ENCODE data around the gene H6PD. TPM values are rescaled to one million over a fixed set of nuclear protein-coding genes. Genes with fewer than 3 reads are reported as not detected.

Gene H6PD
- total and polyA plus RNA-seq, 9 of the 15 experiments (the other 6 are each of a cell fraction or from before 2014, with no cell fraction given): 0.04 to 2.5 (median 0.95) TPM

DNA sequence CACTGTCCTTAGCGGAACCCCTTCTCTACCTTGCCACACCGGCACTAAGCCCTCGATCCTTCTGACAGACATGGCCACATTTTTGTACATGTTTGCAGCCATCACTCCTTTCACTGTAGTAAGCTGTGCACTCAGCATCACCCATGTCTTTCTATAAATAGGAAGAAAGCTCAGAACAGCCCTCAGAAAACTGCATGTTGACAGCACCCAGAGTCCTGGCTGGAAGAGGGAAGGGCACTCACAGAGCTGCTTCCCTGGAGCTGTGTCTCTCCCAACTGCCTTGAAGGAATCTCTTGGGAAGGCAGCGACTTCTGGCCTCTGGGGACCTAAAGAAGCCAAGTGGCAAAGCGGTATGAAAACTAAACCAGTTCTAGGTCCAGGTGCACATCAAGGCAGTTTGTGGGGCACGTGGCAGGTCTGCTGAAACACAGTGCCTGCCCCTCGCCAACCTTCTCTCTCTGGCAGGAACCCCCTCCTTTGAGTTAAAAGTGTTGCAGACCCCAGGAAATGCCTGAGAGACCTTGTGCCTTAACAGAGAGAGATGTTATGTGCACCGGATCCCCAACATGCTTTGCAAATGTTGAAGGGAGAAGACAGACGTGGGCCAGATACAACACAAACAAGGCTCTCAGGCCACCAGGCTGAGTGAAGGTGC, 41.9 kb upstream of the H6PD start:
- no peak overlapping the region for H3K4me2 ChIP-seq (ENCODE audit: insufficient read depth, low read length)
- H3K36me3 ChIP-seq (ENCODE audit: control insufficient read depth, insufficient read depth, low read length): no peaks in the 10 kb centered on the region
- no TSS peak for BruUV-seq (replicated peaks)
- DNase-seq (ENCODE audit: extremely low read depth in 1 of 4, low spot score in 3 of 4): no peak
- no peak for ATAC-seq
- H2AFZ ChIP-seq (ENCODE audit: low read depth, low read length): no peak overlapping the region
- H3K4me3 ChIP-seq: no peak overlapping the region
- peaks cover 19% of the 10 kb centered on the region for H4K20me1 ChIP-seq (replicated peaks; ENCODE audit: control insufficient read depth, insufficient read depth, low read length)
- WGBS (ENCODE audit: insufficient coverage, low coverage, missing lambda C conversion rate): 3% methylated on average over 9 of the region's 9 CpGs
- ChIA-PET POLR2A (interaction anchor here (0.6 to 0.8 kb wide), 2 partner anchors 52 to 72 kb away, joined by 3 to 5 read pairs; no protein-coding TSS in a partner anchor), CTCF (ENCODE audit: low intra/inter-chr PET ratio) (no interaction called here)
- H3K79me2 ChIP-seq (ENCODE audit: control insufficient read depth, insufficient read depth, low read length): no peaks in the 10 kb centered on the region
- in situ Hi-C loops (cut with MboI): loop anchor here (10.0 kb wide), 1 partner anchor 178 kb away; no protein-coding TSS in a partner anchor
- H3K9me1 ChIP-seq (ENCODE audit: control insufficient read depth, insufficient read depth, low read length): no peaks in the 10 kb centered on the region
- H3K27me3 ChIP-seq (ENCODE audit: control insufficient read depth in 2 of 2, insufficient read depth in 2 of 2, low read length in 2 of 2): peaks cover 46 to 71% of the 10 kb centered on the region in 2 experiments
- H3K27ac ChIP-seq (ENCODE audit: extremely low read depth, low read depth, low read length): no peak overlapping the region
- no peak overlapping the region for H3K9ac ChIP-seq (ENCODE audit: insufficient read depth in 1 of 2, low read depth in 2 of 2, low read length in 2 of 2)
- TF ChIP-seq BRD9 (IDR thresholded peaks at IDR 0.05; ENCODE audit: low read depth, partially characterized antibody) (no peak), TCF7 (IDR thresholded peaks at IDR 0.05; ENCODE audit: borderline replicate concordance) (no peak), PTRF (tag; IDR thresholded peaks at IDR 0.05) (no peak), MTA2 (IDR thresholded peaks at IDR 0.05; ENCODE audit: low read depth) (no peak), MTF1 (CRISPR knock-in tag; IDR thresholded peaks at IDR 0.05; ENCODE audit: borderline replicate concordance) (no peak), ARID2 (IDR thresholded peaks at IDR 0.05) (no peak), FOXJ2 (tag; IDR thresholded peaks at IDR 0.05) (no peak)
- no peaks in the 10 kb centered on the region; a peak in 1 of 5 replicates for H3K4me1 ChIP-seq (replicated peaks in 1 of 2; ENCODE audit: control insufficient read depth in 2 of 2, insufficient read depth in 2 of 2, low read length in 2 of 2)
- intact Hi-C loops (cut with micrococcal nuclease): no loop called here
- no peak for FAIRE-seq
- no peaks in the 10 kb centered on the region for H3K9me3 ChIP-seq (replicated peaks; ENCODE audit: control insufficient read depth, insufficient read depth, low read depth, low read length)
